CD4-positive, alpha-beta T cell treated with Interferon alpha-2 for 1 hour (primary cell): ENCODE measurements around the gene RNF213.
A peak's percentile ranks its signal among the peaks of the same experiment; 100 is the strongest.

Experiments
- DNase-seq, 2 donors: peaks; one replicate each; pipeline ENCODE4 v3.0.0-alpha.2; 2020 to 2022

The RNF213 gene

DNA sequence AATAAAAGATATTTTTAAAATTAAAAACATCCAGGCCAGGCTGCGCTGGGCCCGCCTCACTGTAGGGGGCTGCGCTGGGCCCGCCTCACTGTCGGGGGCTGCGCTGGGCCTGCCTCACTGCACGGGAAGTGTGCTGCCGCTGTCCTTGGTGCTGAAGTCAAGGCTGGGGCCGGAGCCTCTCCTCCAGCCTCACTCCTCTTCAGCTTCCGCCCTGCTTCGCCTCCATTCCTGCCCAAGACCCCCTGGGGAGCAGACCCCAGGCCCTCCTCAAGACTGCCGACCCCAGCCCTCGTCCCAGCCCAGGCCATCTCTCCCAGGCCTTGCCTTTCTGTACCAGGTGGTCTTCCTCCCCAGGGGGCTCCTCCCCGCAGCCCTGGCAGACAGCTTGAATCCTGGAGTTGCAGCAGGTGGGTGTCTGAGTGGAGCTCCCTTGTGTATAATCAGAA lies 180.5 kb downstream of the RNF213 start:
- DNase-seq, result peak; percentile 9 to 49

DNA sequence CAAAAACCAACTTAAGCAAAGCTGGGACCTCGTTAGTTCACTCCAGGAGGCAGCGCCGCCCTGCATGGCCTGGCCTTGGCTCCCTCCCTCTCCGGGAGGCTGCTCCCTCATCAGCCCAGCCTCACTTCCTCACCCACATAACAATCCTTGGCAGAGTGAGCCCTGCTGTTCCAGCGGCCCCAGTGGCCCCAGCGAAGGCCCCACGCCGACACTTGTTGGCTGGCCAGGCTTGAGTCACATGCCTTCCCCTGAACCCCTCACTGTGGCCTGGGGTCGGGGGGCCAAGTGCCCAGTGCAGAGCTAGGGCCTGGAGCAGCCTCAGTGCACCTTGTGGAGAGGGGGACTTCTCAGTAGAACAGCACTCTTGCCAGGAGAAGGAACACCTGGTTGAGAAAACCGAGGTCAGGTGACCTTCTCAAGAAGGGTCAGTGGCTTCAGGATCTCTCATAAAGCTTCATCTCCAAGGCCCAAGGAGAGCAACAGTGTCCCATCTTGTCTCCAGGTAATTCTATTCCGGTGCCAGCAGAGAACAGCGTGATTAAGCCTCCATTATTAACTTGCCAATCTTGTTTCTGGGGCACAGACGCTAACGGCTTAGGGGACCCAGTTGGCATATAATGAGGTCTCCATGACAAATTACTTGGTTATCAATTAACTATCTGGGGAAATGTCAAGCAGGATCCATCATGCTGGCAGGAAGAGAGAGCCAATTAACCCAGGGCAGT lies 181.1 kb downstream of the RNF213 start:
- no peak for DNase-seq

DNA sequence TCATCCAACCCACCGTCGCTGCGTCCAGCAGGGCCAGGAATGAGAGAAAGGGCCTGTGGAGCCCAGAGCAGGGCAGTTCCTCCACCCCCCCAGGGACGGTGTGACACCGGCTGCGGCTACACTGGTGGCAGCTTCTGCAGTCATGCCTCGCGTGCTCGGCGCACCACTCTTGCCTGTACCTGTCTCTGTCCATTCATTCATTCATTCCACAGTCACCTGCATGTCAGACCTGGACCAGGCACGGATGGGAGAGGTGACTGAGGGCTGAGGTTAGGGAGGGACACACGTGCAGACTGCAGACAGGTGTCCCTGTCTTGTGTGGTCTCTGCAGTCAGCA lies 181.6 kb downstream of the RNF213 start:
- no peak for DNase-seq

GRCh38 chr17:80442764-80443163 lies 182.1 kb downstream of the RNF213 start:
- DNase-seq, result no peak

DNA sequence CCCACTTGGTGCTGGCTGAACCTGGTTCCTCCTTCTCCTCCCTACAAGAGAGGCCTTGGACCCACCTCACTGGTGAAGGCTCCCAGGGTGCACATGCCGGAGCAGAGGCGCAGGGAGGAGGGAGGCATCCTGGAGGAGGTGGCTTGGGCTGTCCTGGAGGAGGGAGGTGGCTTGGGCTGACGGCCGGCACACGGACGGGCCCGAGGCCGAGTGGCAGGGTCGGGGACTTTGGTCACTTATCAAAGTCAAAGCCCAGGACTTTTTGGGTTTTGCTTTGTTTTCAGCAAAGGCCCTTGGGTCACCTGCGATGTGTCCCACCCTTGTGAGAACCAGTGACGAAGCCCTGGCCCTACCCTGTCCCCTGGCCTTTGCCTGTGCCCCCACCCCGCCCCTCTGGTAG lies 182.8 kb downstream of the RNF213 start:
- no peak for DNase-seq

- no peak for DNase-seq
Measured at GRCh38 chr17:80443916-80444643, 183.4 kb downstream of the RNF213 start.

GRCh38 chr17:80444644-80444979 lies 184.0 kb downstream of the RNF213 start:
- DNase-seq, result no peak

- no peak for DNase-seq
Measured at GRCh38 chr17:80445007-80445725, 184.5 kb downstream of the RNF213 start.

GRCh38 chr17:80445726-80446110 lies 185.1 kb downstream of the RNF213 start:
- DNase-seq, result no peak

- DNase-seq, result no peak
Measured at GRCh38 chr17:80446645-80447405, 186.2 kb downstream of the RNF213 start.

DNA sequence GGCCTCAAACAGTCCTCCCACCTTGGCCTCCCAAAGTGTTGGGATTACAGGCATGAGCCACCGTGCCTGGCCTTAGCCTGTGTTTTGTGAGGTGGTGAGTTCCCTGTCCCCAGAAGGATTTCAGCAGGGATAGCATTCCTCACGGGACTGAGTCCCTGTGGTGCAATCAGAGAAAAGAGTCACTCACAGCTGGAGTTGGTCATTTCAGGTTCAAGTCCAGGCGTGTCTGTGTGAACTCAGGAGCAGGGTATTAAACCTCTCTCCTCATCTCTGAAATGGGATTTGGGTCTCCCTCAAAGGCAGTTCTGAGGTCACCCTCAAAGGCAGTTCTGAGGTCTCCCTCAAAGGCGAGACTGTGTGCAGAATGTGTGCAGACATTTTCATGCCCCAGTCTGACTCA lies 187.1 kb downstream of the RNF213 start:
- no peak for DNase-seq
